Gastrocnemius medialis (tissue), 4 donors: ENCODE measurements around the gene FBXW7.

Experiments
- CTCF ChIP-seq, 5 experiments: fragments of 450-650 bp in 3 of 5; fragments of 200-600 bp in 2 of 5; sonication (generic) in 2 of 5; IDR thresholded peaks in 4 of 5; conservative IDR thresholded peaks in 1 of 5; 1 replicate in 4 of 5; 2 replicates in 1 of 5; pipeline ENCODE4 v1.5.1; 2016 to 2019; ENCODE audit warnings: antibody characterized with exemption in 5 of 5, mild to moderate bottlenecking in 3 of 5, moderate library complexity in 3 of 5
- POLR2A ChIP-seq, 2 donors: fragments of 450-650 bp; IDR thresholded peaks; one replicate each; pipeline ENCODE4 v1.6.1; 2017; ENCODE audit warnings: antibody characterized with exemption in 2 of 2, mild to moderate bottlenecking in 2 of 2, moderate library complexity in 2 of 2

GRCh38 chr4:152322656-152323055, 213.2 kb downstream of the FBXW7 start:
- TF ChIP-seq POLR2A (IDR thresholded peaks at IDR 0.05) (no peak), CTCF (IDR thresholded peaks at IDR 0.05 in 4 of 5, conservative IDR thresholded peaks at IDR 0.05 in 1 of 5) (no peak)
